HG02970 (cell line): ENCODE measurements around the gene SRMS.

Experiments used
- ATAC-seq: cut with Tn5 transposase; IDR thresholded peaks from one replicate; pipeline ENCODE4 v1.9.1; 2021; ENCODE audit warnings: mild to moderate bottlenecking, moderate library complexity, moderate number of reproducible peaks; ENCODE audit not compliant: unreplicated experiment, low FRiP score

Gene SRMS

GRCh38 chr20:63547725-63548480 lies at the start of gene SRMS:
TSS of gene SRMS (minus strand) at chr20:63547749. CDS start at chr20:63547463, 286 bp downstream.
- no peak for ATAC-seq

GRCh38 chr20:63596423-63596822 lies 48.9 kb upstream of the SRMS start:
- no peak for ATAC-seq

GRCh38 chr20:63595416-63596127 lies 48.0 kb upstream of the SRMS start:
- no peak for ATAC-seq

- ATAC-seq = no peak
Observed at GRCh38 chr20:63594043-63594561, 46.6 kb upstream of the SRMS start.

- no peak for ATAC-seq
Observed at GRCh38 chr20:63592661-63593060, 45.1 kb upstream of the SRMS start.

GRCh38 chr20:63591786-63592355 lies 44.3 kb upstream of the SRMS start:
- ATAC-seq = no peak

- no peak for ATAC-seq
Observed at GRCh38 chr20:63591147-63591533, 43.6 kb upstream of the SRMS start.

- no peak for ATAC-seq
Observed at GRCh38 chr20:63590218-63591146, 42.9 kb upstream of the SRMS start.

GRCh38 chr20:63589261-63590217 lies 42.0 kb upstream of the SRMS start:
- no peak for ATAC-seq

GRCh38 chr20:63588641-63589041 lies 41.1 kb upstream of the SRMS start:
- no peak for ATAC-seq

GRCh38 chr20:63587776-63588591 lies 40.4 kb upstream of the SRMS start:
- no peak for ATAC-seq

GRCh38 chr20:63587256-63587655 lies 39.7 kb upstream of the SRMS start:
- no peak for ATAC-seq

GRCh38 chr20:63586797-63587196 lies 39.2 kb upstream of the SRMS start:
- no peak for ATAC-seq

GRCh38 chr20:63585616-63586565 lies 38.3 kb upstream of the SRMS start:
- ATAC-seq = no peak

- ATAC-seq = no peak
Observed at GRCh38 chr20:63582382-63583063, 35.0 kb upstream of the SRMS start.

GRCh38 chr20:63580796-63581461 lies 33.4 kb upstream of the SRMS start:
- no peak for ATAC-seq
